Measurements from ENCODE around the gene GPR142.
"Not testable (repeated sequence)": the region's sequence is repeated elsewhere in the genome, so short reads cannot be mapped to it uniquely, and the experiment has no call there.

The GPR142 gene

GRCh38 chr17:74394977-74395376, 27.7 kb downstream of the GPR142 start:
- DNase-seq = no peak

- no peak for DNase-seq
These were observed 29.3 kb downstream of the GPR142 start for GRCh38 chr17:74396567-74396966.

- no peak for DNase-seq
These were observed 34.7 kb downstream of the GPR142 start for GRCh38 chr17:74402048-74402447.

GRCh38 chr17:74403512-74404137, 36.3 kb downstream of the GPR142 start:
- DNase-seq = no peak

GRCh38 chr17:74404218-74404617, 36.9 kb downstream of the GPR142 start:
- no peak for DNase-seq

GRCh38 chr17:74404789-74405188, 37.5 kb downstream of the GPR142 start:
- no peak for DNase-seq

- DNase-seq = not testable (repeated sequence)
These were observed 38.0 kb downstream of the GPR142 start for GRCh38 chr17:74405311-74405710.

- no peak for DNase-seq
These were observed 40.1 kb downstream of the GPR142 start for GRCh38 chr17:74407384-74407783.

- no peak for DNase-seq
These were observed 41.0 kb downstream of the GPR142 start for GRCh38 chr17:74408262-74408661.

- no peak for DNase-seq
These were observed 41.5 kb downstream of the GPR142 start for GRCh38 chr17:74408815-74409214.

GRCh38 chr17:74410001-74410443, 42.7 kb downstream of the GPR142 start:
- no peak for DNase-seq

GRCh38 chr17:74412581-74412980, 45.3 kb downstream of the GPR142 start:
- no peak for DNase-seq

- no peak for DNase-seq
These were observed 46.2 kb downstream of the GPR142 start for GRCh38 chr17:74413491-74413890.

- DNase-seq = no peak
These were observed 47.2 kb downstream of the GPR142 start for GRCh38 chr17:74414510-74414909.

- DNase-seq = no peak
These were observed 48.5 kb downstream of the GPR142 start for GRCh38 chr17:74415608-74416396.

- no peak for DNase-seq
These were observed 50.1 kb downstream of the GPR142 start for GRCh38 chr17:74417178-74418045.

GRCh38 chr17:74419928-74420411, 52.7 kb downstream of the GPR142 start:
- no peak for DNase-seq
